MM.1S (cell line): ENCODE data around the gene UBAP2L.

Experiments used
- DNase-seq: peaks from one replicate; pipeline ENCODE4 v3.0.0-alpha.2; 2015
- H2AFZ ChIP-seq: fragments of 300-600 bp; sonication (generic); 2 replicates; pipeline ENCODE4 v1.6.0; 2016; ENCODE audit warnings: antibody characterized with exemption, low read length
- H3F3A ChIP-seq: fragments of 300-600 bp; sonication (generic); 2 replicates; pipeline ENCODE4 v1.6.1; 2016; ENCODE audit warnings: mild to moderate bottlenecking, antibody characterized with exemption, low read length, moderate library complexity, mixed read lengths; ENCODE audit not compliant: insufficient read depth
- H3K27ac ChIP-seq: fragments of 300-600 bp; sonication (generic); 2 replicates; pipeline ENCODE4 v1.5.1; 2016; ENCODE audit warnings: mild to moderate bottlenecking, low read length
- H3K27me3 ChIP-seq: fragments of 300-600 bp; sonication (generic); replicated peaks from 2 replicates; pipeline ENCODE4 v1.6.0; 2016; ENCODE audit warnings: low read length; ENCODE audit not compliant: insufficient read depth
- H3K36me3 ChIP-seq: fragments of 300-600 bp; sonication (generic); replicated peaks from 2 replicates; pipeline ENCODE4 v1.6.1; 2016; ENCODE audit warnings: mild to moderate bottlenecking, low read length, mixed read lengths; ENCODE audit not compliant: insufficient read depth
- H3K4me1 ChIP-seq: fragments of 300-600 bp; sonication (generic); 2 replicates; pipeline ENCODE4 v1.6.1; 2016; ENCODE audit warnings: low read length, mixed read lengths
- H3K4me2 ChIP-seq: fragments of 300-600 bp; sonication (generic); 2 replicates; pipeline ENCODE4 v1.6.0; 2016; ENCODE audit warnings: low read depth, low read length
- H3K4me3 ChIP-seq: fragments of 300-600 bp; sonication (generic); 2 replicates; pipeline ENCODE4 v1.5.1; 2016; ENCODE audit warnings: low read length, mixed read lengths
- H3K79me2 ChIP-seq: fragments of 300-600 bp; sonication (generic); 2 replicates; pipeline ENCODE4 v1.6.1; 2016; ENCODE audit warnings: mixed run types, low read length, mixed read lengths
- H3K9ac ChIP-seq: fragments of 300-600 bp; sonication (generic); 2 replicates; pipeline ENCODE4 v1.6.1; 2016; ENCODE audit warnings: low read length, mixed read lengths
- H3K9me2 ChIP-seq: fragments of 300-600 bp; sonication (generic); replicated peaks from 2 replicates; pipeline ENCODE4 v1.6.1; 2016; ENCODE audit warnings: mild to moderate bottlenecking, low read length, mixed read lengths; ENCODE audit not compliant: insufficient read depth
- H3K9me3 ChIP-seq: fragments of 300-600 bp; sonication (generic); replicated peaks from 2 replicates; pipeline ENCODE4 v1.6.1; 2016; ENCODE audit warnings: mild to moderate bottlenecking, low read length, mixed read lengths; ENCODE audit not compliant: insufficient read depth
- H4K20me1 ChIP-seq: fragments of 300-600 bp; sonication (generic); 2 replicates; pipeline ENCODE4 v1.6.1; 2016; ENCODE audit warnings: mild to moderate bottlenecking, low read length, moderate library complexity, mixed read lengths; ENCODE audit not compliant: insufficient read depth
- CTCF ChIP-seq: fragments of 300-600 bp; sonication (generic); IDR thresholded peaks from 2 replicates; pipeline ENCODE4 v1.5.1; 2016; ENCODE audit warnings: antibody characterized with exemption, low read length, mixed read lengths
- EZH2 ChIP-seq: fragments of 300-600 bp; sonication (generic); optimal IDR thresholded peaks from 2 replicates; pipeline ENCODE3; 2017; ENCODE audit warnings: low read depth, mild to moderate bottlenecking, antibody characterized with exemption, low read length, mixed read lengths
- EZH2phosphoT487 ChIP-seq: fragments of 300-600 bp; sonication (generic); IDR thresholded peaks from 2 replicates; pipeline ENCODE4 v1.6.1; 2018; ENCODE audit warnings: antibody characterized with exemption, low read length

UBAP2L gene

GRCh38 chr1:154186852-154187501 is 33.8 kb upstream of the UBAP2L start:
- H3K9me3 ChIP-seq, result no peaks in the 10 kb centered on the region
- DNase-seq, result peak; percentile 84
- peaks cover 36% of the 10 kb centered on the region for H3F3A ChIP-seq
- peak overlapping the region; percentile 1; the same call in 1 of the 2 replicates for H3K4me3 ChIP-seq
- peak overlapping the region; percentile 58; the same call in 1 of the 2 replicates for H3K27ac ChIP-seq
- no peak for TF ChIP-seq CTCF
- no peak for TF ChIP-seq EZH2phosphoT487
- TF ChIP-seq EZH2, result no peak
- H3K9me2 ChIP-seq, result no peaks in the 10 kb centered on the region
- peaks cover 2% of the 10 kb centered on the region; the same call in 1 of the 2 replicates for H4K20me1 ChIP-seq
- peaks cover 10% of the 10 kb centered on the region for H3K79me2 ChIP-seq
- peak overlapping the region; percentile 35 for H3K4me2 ChIP-seq
- H3K27me3 ChIP-seq, result no peaks in the 10 kb centered on the region
- H2AFZ ChIP-seq, result peak overlapping the region; percentile 33
- H3K4me1 ChIP-seq, result peaks cover 22% of the 10 kb centered on the region
- H3K36me3 ChIP-seq, result no peaks in the 10 kb centered on the region
- H3K9ac ChIP-seq, result peak overlapping the region; percentile 6; the same call in 1 of the 2 replicates

- no peaks in the 10 kb centered on the region for H4K20me1 ChIP-seq
- H3K36me3 ChIP-seq, result no peaks in the 10 kb centered on the region
- no peak overlapping the region for H2AFZ ChIP-seq
- H3K4me3 ChIP-seq, result no peak overlapping the region
- no peak overlapping the region for H3K9ac ChIP-seq
- H3K9me2 ChIP-seq, result no peaks in the 10 kb centered on the region
- no peak for TF ChIP-seq CTCF
- no peak for TF ChIP-seq EZH2
- no peak for TF ChIP-seq EZH2phosphoT487
- H3K27me3 ChIP-seq, result no peaks in the 10 kb centered on the region
- H3K4me2 ChIP-seq, result no peak overlapping the region
- H3F3A ChIP-seq, result peaks cover 22% of the 10 kb centered on the region
- DNase-seq, result no peak
- H3K4me1 ChIP-seq, result peaks cover 37% of the 10 kb centered on the region
- no peaks in the 10 kb centered on the region for H3K9me3 ChIP-seq
- H3K27ac ChIP-seq, result no peak overlapping the region
- H3K79me2 ChIP-seq, result no peaks in the 10 kb centered on the region
Measured at GRCh38 chr1:154190550-154190949, 30.2 kb upstream of the UBAP2L start.

GRCh38 chr1:154191990-154192461 is 28.7 kb upstream of the UBAP2L start, which contains the start of gene TPM3:
TSS of gene TPM3 (minus strand) at chr1:154192100. CDS start at chr1:154192018, 82 bp downstream.
- H3K79me2 ChIP-seq, result no peaks in the 10 kb centered on the region
- no peak within 1 kb of the TSS for H3K27ac ChIP-seq
- DNase-seq, result no peak
- H3K4me1 ChIP-seq, result peaks cover 24% of the 10 kb centered on the region
- no peaks in the 10 kb centered on the region for H3K9me2 ChIP-seq
- no peak within 1 kb of the TSS for H3K4me3 ChIP-seq
- no peaks in the 10 kb centered on the region for H3K36me3 ChIP-seq
- H3K27me3 ChIP-seq, result no peaks in the 10 kb centered on the region
- H2AFZ ChIP-seq, result no peak within 1 kb of the TSS
- no peaks in the 10 kb centered on the region for H3K9me3 ChIP-seq
- TF ChIP-seq CTCF, result no peak
- no peak for TF ChIP-seq EZH2
- TF ChIP-seq EZH2phosphoT487, result no peak
- no peak within 1 kb of the TSS for H3K4me2 ChIP-seq
- H3K9ac ChIP-seq, result no peak within 1 kb of the TSS
- H3F3A ChIP-seq, result peaks cover 8% of the 10 kb centered on the region
- no peaks in the 10 kb centered on the region for H4K20me1 ChIP-seq
